Adrenal gland (tissue), 12 donors: Measurements from ENCODE around the gene UQCC3. TPM values are rescaled to one million over a fixed set of nuclear protein-coding genes. Genes with fewer than 3 reads are reported as not detected.
A peak's percentile ranks its signal among the peaks of the same experiment; 100 is the strongest.

Source experiments
- DNase-seq, 7 donors: peaks; one replicate each; pipeline ENCODE4 v3.0.0-alpha.2; 2019 to 2020
- H3K27ac ChIP-seq, 5 donors: fragments of 200-600 bp; sonication (generic) in 4 of 5; 1 replicate in 3 of 5; 2 replicates in 2 of 5; pipeline versions ENCODE4 v1.5.1 to v1.8.0; 2016 to 2020; ENCODE audit warnings: mild to moderate bottlenecking in 1 of 5
- H3K27me3 ChIP-seq: fragments of 200-600 bp; 2 replicates; pipeline ENCODE4 v1.8.0; 2021
- H3K36me3 ChIP-seq, 2 donors: fragments of 200-600 bp; replicated peaks in 1 of 2; 1 replicate in 1 of 2; 2 replicates in 1 of 2; pipeline versions ENCODE4 v1.5.1 to v1.8.0; 2018 to 2022
- H3K4me1 ChIP-seq, 2 donors: fragments of 200-600 bp; replicated peaks in 1 of 2; 1 replicate in 1 of 2; 2 replicates in 1 of 2; pipeline versions ENCODE4 v1.5.1 to v1.8.0; 2018 to 2021
- H3K4me3 ChIP-seq, 4 donors: fragments of 200-600 bp; sonication (generic) in 3 of 4; one replicate each; pipeline ENCODE4 v1.5.1; 2016 to 2018
- H3K9me3 ChIP-seq, 3 donors: fragments of 200-600 bp; sonication (generic) in 1 of 3; replicated peaks in 1 of 3; 1 replicate in 2 of 3; 2 replicates in 1 of 3; pipeline versions ENCODE4 v1.5.1 to v1.8.0; 2016 to 2021
- CTCF ChIP-seq, 6 experiments: fragments of 450-650 bp in 4 of 6; fragments of 200-600 bp in 2 of 6; sonication (generic) in 1 of 6; IDR thresholded peaks; 1 replicate in 5 of 6; 2 replicates in 1 of 6; pipeline versions ENCODE4 v1.5.1 to v1.8.0; 2016 to 2021; ENCODE audit warnings: antibody characterized with exemption in 6 of 6, mild to moderate bottlenecking in 2 of 6, moderate library complexity in 1 of 6
- POLR2A ChIP-seq, 2 donors: fragments of 450-650 bp; IDR thresholded peaks; one replicate each; pipeline ENCODE4 v1.6.1; 2017; ENCODE audit warnings: antibody characterized with exemption in 2 of 2, mild to moderate bottlenecking in 2 of 2, moderate library complexity in 1 of 2
- WGBS, 4 donors: extraction: QIAGEN DNeasy Blood & Tissue Kit in 2 of 4; methylation state at CpG; one replicate each; pipeline versions ENCODE4 v1.1.5 to v1.1.7; 2013 to 2017; 5-methylcytosine and 5-hydroxymethylcytosine counted together
- intact Hi-C, 2 donors: fragments of 100-400 bp; cut with DNase I; formaldehyde crosslinking; loops; one replicate each; pipeline versions ENCODE4 v1.14.1 to v1.15.0; 2022 to 2023
- polyA plus RNA-seq, 3 donors: library from polyadenylated mRNA; stranded (reverse); fragments of 200-250 nt in 2 of 3; fragments of 350-450 nt in 1 of 3; fragmentation: Illumina TruSeq in 1 of 3; extraction: RNeasy Lipid Tissue Mini Kit (QIAGEN cat#74804) in 1 of 3; gene quantifications; one replicate each; pipeline ENCODE4 v1.2.3, GENCODE V29; 2013 to 2014
- total RNA-seq, 9 donors: library from RNA; depleted of rRNA in 4 of 9; stranded (reverse); fragments of >200 nt in 4 of 9; fragments of 120-200 nt in 1 of 9; fragmentation: NEBNext Ultra II Directional in 1 of 9; extraction: Animal tissue kit (Norgen Biotek cat#: 25700) in 1 of 9; gene quantifications; one replicate each; pipeline versions ENCODE4 v1.1.0 to v1.2.4, GENCODE V29; 2013 to 2023
- donor health status: healthy with polysubstance abuse.
- donor health status: Bipolar disorder and iron deficiency.
- donor health status: DM: yes; HTN: yes; CAD: no.
- donor health status: DM: no; HTN: no; CAD: no.
- donor health status: DM: no; HTN: no; CAD: no.
- donor health status: DM: yes; HTN: yes; CAD: no.

UQCC3 gene
- total and polyA plus RNA-seq, 12 donors, result 2.2 to 25.7 (median 15.8) TPM

DNA sequence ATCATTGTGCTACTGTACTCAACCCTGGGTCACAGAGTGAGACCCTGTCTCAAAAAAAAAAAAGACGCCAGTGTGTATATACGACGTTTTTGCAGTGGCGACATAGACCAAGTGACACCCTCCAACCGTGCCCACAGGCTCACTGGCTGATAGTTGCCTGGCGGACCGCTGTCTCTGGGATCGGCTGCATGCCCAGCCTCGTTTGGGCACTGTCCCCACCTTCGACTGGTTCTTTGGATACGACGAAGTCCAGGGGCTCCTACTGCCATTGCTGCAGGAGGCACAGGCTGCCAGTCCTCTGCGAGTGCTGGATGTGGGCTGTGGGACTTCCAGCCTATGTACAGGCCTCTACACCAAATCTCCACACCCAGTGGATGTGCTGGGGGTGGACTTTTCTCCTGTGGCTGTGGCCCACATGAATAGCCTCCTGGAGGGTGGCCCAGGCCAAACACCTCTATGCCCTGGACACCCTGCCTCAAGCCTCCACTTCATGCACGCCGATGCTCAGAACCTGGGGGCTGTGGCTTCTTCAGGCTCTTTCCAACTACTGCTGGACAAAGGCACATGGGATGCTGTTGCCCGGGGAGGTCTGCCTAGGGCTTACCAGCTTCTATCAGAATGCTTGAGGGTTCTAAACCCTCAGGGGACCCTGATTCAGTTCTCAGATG lies 5.1 kb upstream of the UQCC3 start:
- Histone ChIP-seq H3K27me3 (no peaks in the 10 kb centered on the region), H3K27ac (peak overlapping the region; percentile 85 to 97 (median 91)), H3K4me3 (peak overlapping the region in 2 of 4 donors; percentile 59 to 98), H3K36me3 (peaks cover 0 to 11% of the 10 kb centered on the region in 2 donors), H3K4me1 (peaks cover 23 to 50% of the 10 kb centered on the region in 2 donors), H3K9me3 (no peaks in the 10 kb centered on the region)
- intact Hi-C loops, result no loop called here
- WGBS, 4 donors, result 40 to 71% (median 60%) methylated on average over 4 to 16 of the region's 16 CpGs
- no peak for DNase-seq
- TF ChIP-seq CTCF (IDR thresholded peaks at IDR 0.05), result no peak
- TF ChIP-seq POLR2A (IDR thresholded peaks at IDR 0.05), result no peak

- no peak overlapping the region for H3K27ac ChIP-seq
- WGBS, 4 donors, result 76 to 92% (median 84%) methylated on average over 2 of the region's 2 CpGs
- no peak overlapping the region for H3K4me3 ChIP-seq
- TF ChIP-seq CTCF (IDR thresholded peaks at IDR 0.05) (no peak), POLR2A (IDR thresholded peaks at IDR 0.05) (no peak)
- no peaks in the 10 kb centered on the region for H3K9me3 ChIP-seq
- peaks cover 24 to 53% of the 10 kb centered on the region in 2 donors for H3K4me1 ChIP-seq
- intact Hi-C loops, result no loop called here
- peaks cover 0 to 7% of the 10 kb centered on the region in 2 donors for H3K36me3 ChIP-seq
- no peaks in the 10 kb centered on the region for H3K27me3 ChIP-seq
- no peak for DNase-seq
These were observed 4.0 kb upstream of the UQCC3 start for GRCh38 chr11:62667460-62667859.

- Histone ChIP-seq H3K27ac (peak overlapping the region in 3 of 5 donors; percentile 41 to 92 (median 72)), H3K9me3 (no peaks in the 10 kb centered on the region), H3K4me3 (no peak overlapping the region), H3K36me3 (no peaks in the 10 kb centered on the region), H3K27me3 (no peaks in the 10 kb centered on the region), H3K4me1 (peaks cover 29 to 57% of the 10 kb centered on the region in 2 donors)
- WGBS, 4 donors, result 37 to 58% (median 48%) methylated on average over 3 to 4 of the region's 4 CpGs
- intact Hi-C loops, result no loop called here
- DNase-seq, result peak; percentile 81 to 94 (median 90)
- TF ChIP-seq CTCF (IDR thresholded peaks at IDR 0.05) (no peak), POLR2A (IDR thresholded peaks at IDR 0.05) (peak in 1 of 2 donors; percentile 51)
These were observed 1.9 kb upstream of the UQCC3 start for GRCh38 chr11:62669420-62670161.

- Histone ChIP-seq H3K9me3 (no peaks in the 10 kb centered on the region), H3K27me3 (no peaks in the 10 kb centered on the region), H3K4me3 (peak overlapping the region; percentile 53 to 94 (median 72)), H3K36me3 (peaks cover 0 to 12% of the 10 kb centered on the region in 2 donors), H3K27ac (peak overlapping the region; percentile 73 to 92 (median 82)), H3K4me1 (peaks cover 23 to 54% of the 10 kb centered on the region in 2 donors)
- peak in 3 of 7 donors; percentile 28 to 38 (median 33) for DNase-seq
- 0 to 2% (median 1%) methylated on average over 12 to 17 of the region's 17 CpGs for WGBS, 4 donors
- intact Hi-C loops, result no loop called here
- TF ChIP-seq POLR2A (IDR thresholded peaks at IDR 0.05), result no peak
- no peak for TF ChIP-seq CTCF (IDR thresholded peaks at IDR 0.05)
These were observed 251 bp upstream of the UQCC3 start for GRCh38 chr11:62671236-62671607.
